GM13976 (cell line): ENCODE data around the gene LTBP2.

Experiments
- DNase-seq: peaks from one replicate; pipeline ENCODE4 v3.0.0; 2012; ENCODE audit warnings: low spot score
- in situ Hi-C: fragments of 300-500 bp; cut with MboI; formaldehyde crosslinking; loops from one replicate; pipeline ENCODE4 v1.12.0; 2022; ENCODE audit warnings: low sequenced_read_pairs, mixed read lengths, inconsistent platforms; ENCODE audit not compliant: unreplicated experiment
- TF ChIP-seq, protein P1 (sequence below): IDR thresholded peaks from 2 replicates; pipeline ENCODE4 v1.5.1; 2012; ENCODE audit warnings: borderline replicate concordance, mild to moderate bottlenecking; ENCODE audit not compliant: insufficient read depth; ENCODE audit errors: extremely low read depth, missing control alignments, control extremely low read depth

LTBP2 gene

GRCh38 chr14:74568380-74568649 lies 43.7 kb downstream of the LTBP2 start:
- no peak for DNase-seq
- in situ Hi-C loops = no loop called here
- TF ChIP-seq, protein P1, sequence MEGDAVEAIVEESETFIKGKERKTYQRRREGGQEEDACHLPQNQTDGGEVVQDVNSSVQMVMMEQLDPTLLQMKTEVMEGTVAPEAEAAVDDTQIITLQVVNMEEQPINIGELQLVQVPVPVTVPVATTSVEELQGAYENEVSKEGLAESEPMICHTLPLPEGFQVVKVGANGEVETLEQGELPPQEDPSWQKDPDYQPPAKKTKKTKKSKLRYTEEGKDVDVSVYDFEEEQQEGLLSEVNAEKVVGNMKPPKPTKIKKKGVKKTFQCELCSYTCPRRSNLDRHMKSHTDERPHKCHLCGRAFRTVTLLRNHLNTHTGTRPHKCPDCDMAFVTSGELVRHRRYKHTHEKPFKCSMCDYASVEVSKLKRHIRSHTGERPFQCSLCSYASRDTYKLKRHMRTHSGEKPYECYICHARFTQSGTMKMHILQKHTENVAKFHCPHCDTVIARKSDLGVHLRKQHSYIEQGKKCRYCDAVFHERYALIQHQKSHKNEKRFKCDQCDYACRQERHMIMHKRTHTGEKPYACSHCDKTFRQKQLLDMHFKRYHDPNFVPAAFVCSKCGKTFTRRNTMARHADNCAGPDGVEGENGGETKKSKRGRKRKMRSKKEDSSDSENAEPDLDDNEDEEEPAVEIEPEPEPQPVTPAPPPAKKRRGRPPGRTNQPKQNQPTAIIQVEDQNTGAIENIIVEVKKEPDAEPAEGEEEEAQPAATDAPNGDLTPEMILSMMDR = no peak

DNA sequence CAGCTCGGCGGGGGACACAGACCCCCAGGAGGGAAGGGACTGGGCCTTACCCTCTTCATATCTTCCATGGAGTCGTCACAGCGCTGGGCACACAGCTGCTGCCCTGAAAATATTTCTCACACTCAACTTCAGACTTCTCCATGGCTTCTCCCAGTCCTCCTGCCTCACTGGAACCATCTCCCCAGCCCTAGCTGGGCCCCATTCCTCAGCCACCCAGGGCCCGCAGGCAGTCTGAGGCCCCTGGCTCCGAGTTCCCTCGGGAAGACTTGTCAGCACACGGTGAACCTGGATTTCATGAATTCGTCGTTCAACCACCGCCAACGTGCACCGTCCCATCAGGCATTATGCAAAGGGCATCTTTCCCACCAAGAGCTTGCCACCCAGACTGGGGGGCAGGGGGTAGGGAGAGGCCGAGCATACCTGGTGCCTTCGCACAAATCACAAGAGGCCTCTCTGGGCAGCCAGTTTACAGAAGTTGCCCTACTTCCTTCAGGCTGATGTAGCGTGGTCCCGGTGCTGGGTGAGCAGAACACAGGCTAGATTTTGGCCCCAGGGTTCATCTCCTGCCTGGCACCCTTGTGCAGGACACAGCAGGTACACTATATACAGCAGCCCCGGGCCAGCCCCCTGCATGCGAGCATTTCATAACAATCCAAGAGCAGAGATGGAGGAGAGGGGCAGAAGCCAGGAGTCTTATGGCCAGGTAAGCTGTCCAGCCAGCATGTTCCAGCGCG lies 44.2 kb downstream of the LTBP2 start:
- TF ChIP-seq, protein P1 = no peak
- in situ Hi-C loops = no loop called here
- DNase-seq = no peak

DNA sequence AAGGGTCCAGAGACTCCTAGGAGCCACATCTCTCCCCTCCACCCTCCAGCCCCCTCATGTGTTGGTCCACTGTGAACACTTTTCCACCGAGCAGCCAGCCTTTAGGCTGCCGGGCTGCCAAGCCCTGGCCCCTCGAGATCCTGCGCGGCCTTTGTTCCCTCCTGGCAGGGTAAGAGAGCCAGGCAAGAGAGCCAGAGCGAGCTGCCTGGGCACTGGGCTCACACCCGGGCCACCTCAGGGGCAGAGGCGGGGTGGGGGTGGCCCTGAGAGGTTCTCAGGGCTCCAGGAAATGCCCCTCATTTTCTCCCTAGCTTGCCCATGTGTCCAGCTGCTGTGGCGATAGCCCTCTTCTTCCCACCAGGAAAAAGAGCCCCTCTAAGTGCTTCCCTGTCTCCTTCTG lies 44.8 kb downstream of the LTBP2 start:
- in situ Hi-C loops = no loop called here
- DNase-seq = no peak
- TF ChIP-seq, protein P1 = no peak

- no peak for DNase-seq
- in situ Hi-C loops = no loop called here
- TF ChIP-seq, protein P1 = no peak
Measured at GRCh38 chr14:74566174-74567141, 45.6 kb downstream of the LTBP2 start.

DNA sequence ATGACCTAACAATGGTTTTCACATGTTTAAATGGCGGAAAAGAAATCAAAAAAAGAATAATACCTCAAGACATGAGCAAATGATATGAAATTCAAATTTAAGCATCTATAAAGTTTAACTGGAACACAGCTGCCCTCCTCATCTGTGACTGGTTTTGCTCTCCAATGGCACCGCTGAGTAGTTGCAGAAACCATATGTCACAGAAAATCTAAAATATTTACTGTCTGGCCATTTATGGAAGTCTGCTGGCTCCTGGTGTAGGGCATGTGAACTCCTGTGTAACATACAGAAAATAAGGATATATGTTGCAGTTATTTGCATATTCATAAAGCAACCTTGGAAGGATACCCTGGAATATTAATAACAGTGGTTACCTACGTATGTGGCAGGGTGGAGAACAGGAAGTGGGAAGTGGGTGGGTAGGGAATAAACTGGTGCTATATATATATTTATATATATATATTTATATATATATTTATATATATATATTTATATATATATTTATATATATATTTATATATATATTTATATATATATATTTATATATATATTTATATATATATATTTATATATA lies 48.4 kb downstream of the LTBP2 start:
- in situ Hi-C loops = no loop called here

GRCh38 chr14:74563233-74563585 lies 48.8 kb downstream of the LTBP2 start:
- in situ Hi-C loops = no loop called here
- TF ChIP-seq, protein P1 = no peak
- DNase-seq = no peak

More for the DNA sequence above, 48.4 kb downstream of the LTBP2 start:
- DNase-seq = no peak
- TF ChIP-seq, protein P1 = no peak
